ENCODE data around the gene FAM217A.

- no peak for TF ChIP-seq CTCF (IDR thresholded peaks at IDR 0.05; ENCODE audit: low read length)
- no peak for TF ChIP-seq EZH2 (IDR thresholded peaks at IDR 0.05; ENCODE audit: borderline replicate concordance, low read length)
These were observed 21.9 kb downstream of the FAM217A start for GRCh38 chr6:4057036-4057435.

Measured in OCI-LY1 (cell line).